ENCODE data around the gene RFTN1.

RFTN1 gene

GRCh38 chr3:16304061-16305010, 209.2 kb downstream of the RFTN1 start:
- DNase-seq (ENCODE audit: low read depth) = no peak

GRCh38 chr3:16303037-16303575, 210.4 kb downstream of the RFTN1 start:
- no peak for DNase-seq (ENCODE audit: low read depth)

- no peak for DNase-seq (ENCODE audit: low read depth)
Measured at GRCh38 chr3:16302082-16302631, 211.3 kb downstream of the RFTN1 start.

GRCh38 chr3:16301507-16301906, 212.0 kb downstream of the RFTN1 start:
- DNase-seq (ENCODE audit: low read depth) = no peak

- no peak for DNase-seq (ENCODE audit: low read depth)
Measured at GRCh38 chr3:16300881-16301359, 212.6 kb downstream of the RFTN1 start.

- no peak for DNase-seq (ENCODE audit: low read depth)
Measured at GRCh38 chr3:16300307-16300706, 213.2 kb downstream of the RFTN1 start.

GRCh38 chr3:16299746-16300145, 213.8 kb downstream of the RFTN1 start:
- no peak for DNase-seq (ENCODE audit: low read depth)

- no peak for DNase-seq (ENCODE audit: low read depth)
Measured at GRCh38 chr3:16298891-16299290, 214.6 kb downstream of the RFTN1 start.

- DNase-seq (ENCODE audit: low read depth) = no peak
Measured at GRCh38 chr3:16297997-16298885, 215.3 kb downstream of the RFTN1 start.

- no peak for DNase-seq (ENCODE audit: low read depth)
Measured at GRCh38 chr3:16295298-16295890, 218.1 kb downstream of the RFTN1 start.

- DNase-seq (ENCODE audit: low read depth) = no peak
Measured at GRCh38 chr3:16294844-16295243, 218.7 kb downstream of the RFTN1 start.

GRCh38 chr3:16290827-16291196, 222.7 kb downstream of the RFTN1 start:
- DNase-seq (ENCODE audit: low read depth) = no peak

- peak; percentile 20 for DNase-seq (ENCODE audit: low read depth)
Measured at GRCh38 chr3:16290007-16290826, 223.3 kb downstream of the RFTN1 start.

- no peak for DNase-seq (ENCODE audit: low read depth)
Measured at GRCh38 chr3:16289144-16289889, 224.2 kb downstream of the RFTN1 start.

- no peak for DNase-seq (ENCODE audit: low read depth)
Measured at GRCh38 chr3:16288664-16289063, 224.8 kb downstream of the RFTN1 start.

GRCh38 chr3:16286751-16287543, 226.6 kb downstream of the RFTN1 start:
- no peak for DNase-seq (ENCODE audit: low read depth)

GRCh38 chr3:16286161-16286560, 227.3 kb downstream of the RFTN1 start:
- DNase-seq (ENCODE audit: low read depth) = no peak

- no peak for DNase-seq (ENCODE audit: low read depth)
Measured at GRCh38 chr3:16284633-16285032, 228.9 kb downstream of the RFTN1 start.

- no peak for DNase-seq (ENCODE audit: low read depth)
Measured at GRCh38 chr3:16280671-16281070, 232.8 kb downstream of the RFTN1 start.
